HG03060 (cell line): Measurements from ENCODE around the gene SMIM24.
"Not testable (repeated sequence)": the region's sequence is repeated elsewhere in the genome, so short reads cannot be mapped to it uniquely, and the experiment has no call there.

Experiments used
- ATAC-seq: cut with Tn5 transposase; IDR thresholded peaks from one replicate; pipeline ENCODE4 v1.9.1; 2021; ENCODE audit warnings: low read depth, moderate number of reproducible peaks; ENCODE audit not compliant: unreplicated experiment

Gene SMIM24

GRCh38 chr19:3480383-3481091, at the start of gene SMIM24:
SMIM24 (minus strand) TSS chr19:3480525; CDS start chr19:3480463, 62 bp downstream.
- ATAC-seq, result no peak

- ATAC-seq, result not testable (repeated sequence)
Observed at GRCh38 chr19:3529299-3529698, 49.0 kb upstream of the SMIM24 start.

- ATAC-seq, result no peak
Observed at GRCh38 chr19:3528539-3529211, 48.4 kb upstream of the SMIM24 start.

- ATAC-seq, result no peak
Observed at GRCh38 chr19:3528080-3528479, 47.8 kb upstream of the SMIM24 start.

GRCh38 chr19:3527238-3527910, 47.0 kb upstream of the SMIM24 start:
- ATAC-seq, result no peak

GRCh38 chr19:3526507-3527237, 46.3 kb upstream of the SMIM24 start:
- no peak for ATAC-seq

- ATAC-seq, result no peak
Observed at GRCh38 chr19:3524904-3525451, 44.7 kb upstream of the SMIM24 start.

- no peak for ATAC-seq
Observed at GRCh38 chr19:3524078-3524842, 43.9 kb upstream of the SMIM24 start.

GRCh38 chr19:3523361-3524077, 43.2 kb upstream of the SMIM24 start:
- no peak for ATAC-seq

GRCh38 chr19:3522421-3523360, 42.4 kb upstream of the SMIM24 start:
- no peak for ATAC-seq

- no peak for ATAC-seq
Observed at GRCh38 chr19:3521104-3521445, 40.8 kb upstream of the SMIM24 start.

- no peak for ATAC-seq
Observed at GRCh38 chr19:3520166-3521103, 40.1 kb upstream of the SMIM24 start.

GRCh38 chr19:3519126-3519525, 38.8 kb upstream of the SMIM24 start:
- no peak for ATAC-seq

GRCh38 chr19:3518659-3519058, 38.3 kb upstream of the SMIM24 start:
- ATAC-seq, result no peak

- no peak for ATAC-seq
Observed at GRCh38 chr19:3518255-3518654, 37.9 kb upstream of the SMIM24 start.

GRCh38 chr19:3517638-3518037, 37.3 kb upstream of the SMIM24 start:
- no peak for ATAC-seq

- ATAC-seq, result no peak
Observed at GRCh38 chr19:3516675-3517207, 36.4 kb upstream of the SMIM24 start.
